Skeletal muscle cell (primary cell): ENCODE measurements around the gene PANK4.

Experiments
- DNase-seq: peaks from one replicate; pipeline ENCODE4 v3.0.0-alpha.2; 2010; ENCODE audit warnings: low read depth
- H3K4me3 ChIP-seq: 2 replicates; pipeline ENCODE4 v1.5.1; 2011; ENCODE audit warnings: low read depth, mild to moderate bottlenecking, control low read depth, low read length, moderate library complexity

PANK4 gene

GRCh38 chr1:2517966-2518365 is 8.4 kb downstream of the PANK4 start:
- DNase-seq: no peak
- H3K4me3 ChIP-seq: no peak overlapping the region

DNA sequence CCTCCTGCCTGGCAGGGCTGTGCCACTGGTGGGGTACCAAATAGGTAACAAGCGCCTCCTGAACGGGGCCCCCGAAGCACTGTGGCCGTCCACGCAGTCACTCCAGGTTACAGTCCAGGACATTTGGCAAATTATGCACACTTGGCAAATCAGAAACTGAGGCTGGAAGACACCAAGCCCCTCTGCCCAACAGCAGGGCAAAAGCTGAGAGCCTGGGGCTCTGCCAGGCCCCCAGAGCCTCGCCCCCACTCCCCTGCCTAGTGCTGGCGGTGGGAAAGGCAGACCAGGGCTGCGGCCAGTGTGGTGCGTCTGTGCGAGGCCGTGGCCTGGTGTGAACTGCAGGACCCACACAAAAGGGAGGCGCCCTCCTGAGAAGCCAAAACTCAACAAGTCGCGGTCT is 9.4 kb downstream of the PANK4 start:
- no peak for DNase-seq
- no peak overlapping the region for H3K4me3 ChIP-seq

DNA sequence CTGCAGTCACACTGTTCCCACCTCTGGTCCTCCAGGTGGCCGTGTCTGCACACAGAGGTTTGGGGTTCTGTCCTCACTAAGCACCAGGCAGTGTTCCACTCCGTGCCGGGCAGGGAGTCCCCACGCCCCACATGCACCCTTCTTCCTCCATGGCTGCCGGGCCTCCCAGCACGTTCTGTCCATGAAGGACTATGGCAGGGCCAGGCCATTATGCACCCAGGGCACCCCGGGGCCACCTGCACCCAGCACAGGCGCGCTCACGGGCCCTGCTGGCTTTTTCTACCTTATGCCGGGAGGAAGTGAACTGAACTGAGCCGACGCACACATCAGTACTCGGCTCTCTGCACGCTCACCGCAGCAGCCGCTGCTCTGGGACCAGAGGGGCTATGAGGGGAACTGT is 10.3 kb downstream of the PANK4 start:
- no peak overlapping the region for H3K4me3 ChIP-seq
- no peak for DNase-seq

GRCh38 chr1:2515763-2516080 is 10.7 kb downstream of the PANK4 start:
- DNase-seq: no peak
- no peak overlapping the region for H3K4me3 ChIP-seq

DNA sequence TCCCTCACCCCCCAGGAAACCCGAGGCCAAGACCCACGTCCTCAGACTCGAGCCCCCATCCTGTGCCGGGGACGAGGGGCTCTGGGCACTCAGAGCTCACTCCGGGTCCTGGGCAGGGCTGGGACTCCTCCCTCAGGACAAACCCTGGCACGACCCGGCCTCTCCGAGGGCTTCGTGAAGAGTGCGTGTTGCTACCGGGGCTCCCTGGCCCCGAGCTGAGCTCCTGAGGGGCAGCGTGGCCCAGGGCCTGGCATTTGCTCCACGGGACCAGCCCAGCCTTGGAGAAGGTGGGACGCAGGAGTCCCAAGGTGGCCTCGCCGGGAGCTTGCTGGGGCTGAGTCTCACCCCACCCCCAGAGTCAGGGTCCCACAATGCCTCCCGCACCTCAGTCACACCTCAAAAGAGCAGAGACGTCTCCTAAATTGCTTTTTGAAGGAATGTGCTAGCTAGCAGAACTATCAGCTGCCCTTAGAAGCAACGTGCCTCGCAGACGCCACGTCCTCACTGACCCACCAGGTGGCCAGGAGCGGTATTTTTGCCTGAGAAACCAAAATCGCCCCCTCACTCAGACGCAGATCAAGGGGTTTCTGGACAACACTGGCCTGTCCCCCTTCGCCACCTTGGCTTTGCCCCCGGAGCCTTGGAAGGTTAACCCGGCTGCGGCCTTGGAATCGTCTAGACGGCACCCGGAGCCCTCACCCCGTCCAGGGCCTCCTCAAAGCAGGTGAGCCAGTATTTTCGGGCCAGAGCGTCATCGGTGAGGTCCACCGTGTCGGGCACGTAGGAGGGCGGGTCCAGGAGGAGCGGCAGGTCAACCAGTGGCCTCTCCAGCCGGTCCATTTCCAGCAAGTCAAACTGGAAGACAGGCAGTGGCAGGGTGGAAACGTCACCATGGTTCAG is 11.3 kb downstream of the PANK4 start:
- H3K4me3 ChIP-seq: no peak overlapping the region
- DNase-seq: no peak

DNA sequence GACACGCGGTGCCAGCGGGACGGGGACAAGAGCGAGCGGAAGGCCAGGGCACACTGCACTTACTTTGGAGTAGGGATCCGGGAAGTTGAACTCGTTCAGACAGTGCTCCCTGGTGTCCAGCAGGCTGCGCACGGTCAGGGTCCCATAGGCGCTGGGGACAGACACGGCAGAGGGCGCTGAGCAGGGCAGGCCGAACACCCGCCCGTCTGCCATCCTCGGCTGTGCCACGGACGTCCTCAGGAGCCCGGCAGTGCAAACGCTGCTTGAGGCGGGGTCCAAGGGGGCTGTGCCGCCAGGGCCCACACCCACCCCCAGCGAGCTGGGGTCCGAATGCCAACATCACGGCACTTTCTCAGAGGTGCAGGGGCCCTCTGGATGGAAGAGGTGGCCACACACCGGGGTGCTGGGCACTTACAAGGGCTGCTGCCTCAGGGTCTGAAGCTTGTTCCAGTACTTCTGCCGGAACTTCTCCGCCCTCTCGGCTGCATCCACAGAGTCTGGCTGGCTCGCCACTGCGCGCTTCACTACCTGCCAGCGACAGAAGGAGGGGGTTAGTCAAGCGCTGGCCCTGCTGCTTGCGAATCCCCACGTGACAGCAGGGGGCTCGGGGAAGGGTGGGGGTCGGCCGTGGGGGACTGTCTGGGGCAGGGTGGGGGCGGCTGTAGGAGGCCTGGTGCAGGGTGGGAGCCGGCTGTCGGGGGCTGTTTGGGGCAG is 12.3 kb downstream of the PANK4 start:
- no peak for DNase-seq
- H3K4me3 ChIP-seq: no peak overlapping the region

- DNase-seq: no peak
- H3K4me3 ChIP-seq: no peak overlapping the region
Observed at GRCh38 chr1:2512862-2513421, 13.5 kb downstream of the PANK4 start.

- no peak overlapping the region for H3K4me3 ChIP-seq
- no peak for DNase-seq
Observed at GRCh38 chr1:2510366-2511155, 15.8 kb downstream of the PANK4 start.

DNA sequence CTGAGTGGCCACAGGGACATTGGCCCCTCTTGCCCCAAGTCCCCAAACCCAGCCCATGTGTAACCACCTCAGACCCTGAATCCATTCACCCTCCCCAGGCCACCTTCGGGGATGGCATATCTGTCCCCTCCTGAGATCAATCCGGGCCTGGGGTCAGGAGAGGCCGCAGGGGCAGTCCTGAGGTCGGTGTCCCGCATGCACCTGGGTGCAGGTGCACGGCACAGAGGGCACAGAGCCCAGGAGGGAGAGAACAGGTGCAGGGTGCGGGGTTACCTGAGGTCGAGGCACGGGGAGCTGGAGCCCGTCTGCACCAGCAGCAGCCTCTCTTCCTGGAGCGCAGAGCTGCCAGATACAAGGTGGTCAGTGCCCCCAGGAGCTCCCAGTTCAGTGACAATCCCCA is 16.8 kb downstream of the PANK4 start:
- no peak overlapping the region for H3K4me3 ChIP-seq
- DNase-seq: no peak

GRCh38 chr1:2508751-2509150 is 17.6 kb downstream of the PANK4 start:
- no peak overlapping the region for H3K4me3 ChIP-seq
- no peak for DNase-seq

DNA sequence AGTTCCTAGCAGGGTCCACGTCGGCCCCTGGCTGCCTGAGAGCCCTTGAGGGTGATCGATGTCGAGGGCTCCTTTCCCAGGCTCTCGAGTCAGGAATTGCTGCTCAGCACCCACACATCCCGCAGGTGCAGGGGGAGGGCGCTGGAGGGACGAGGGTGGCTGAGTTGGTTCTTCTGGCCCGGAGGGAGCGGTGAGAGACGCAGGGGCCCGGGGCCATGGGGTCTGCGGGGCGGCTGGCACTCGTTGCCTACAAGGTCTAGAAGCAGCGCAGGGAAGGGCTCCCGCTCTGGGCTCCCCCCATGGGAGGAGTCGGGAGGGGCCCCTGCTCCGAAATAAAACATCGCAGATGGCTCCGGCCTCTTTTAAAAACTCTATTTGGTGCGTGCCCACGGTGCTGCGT is 18.2 kb downstream of the PANK4 start:
- H3K4me3 ChIP-seq: no peak overlapping the region
- DNase-seq: no peak

GRCh38 chr1:2507744-2508155 is 18.6 kb downstream of the PANK4 start:
- no peak overlapping the region for H3K4me3 ChIP-seq
- no peak for DNase-seq

- no peak overlapping the region for H3K4me3 ChIP-seq
- no peak for DNase-seq
Observed at GRCh38 chr1:2506901-2507565, 19.4 kb downstream of the PANK4 start.

DNA sequence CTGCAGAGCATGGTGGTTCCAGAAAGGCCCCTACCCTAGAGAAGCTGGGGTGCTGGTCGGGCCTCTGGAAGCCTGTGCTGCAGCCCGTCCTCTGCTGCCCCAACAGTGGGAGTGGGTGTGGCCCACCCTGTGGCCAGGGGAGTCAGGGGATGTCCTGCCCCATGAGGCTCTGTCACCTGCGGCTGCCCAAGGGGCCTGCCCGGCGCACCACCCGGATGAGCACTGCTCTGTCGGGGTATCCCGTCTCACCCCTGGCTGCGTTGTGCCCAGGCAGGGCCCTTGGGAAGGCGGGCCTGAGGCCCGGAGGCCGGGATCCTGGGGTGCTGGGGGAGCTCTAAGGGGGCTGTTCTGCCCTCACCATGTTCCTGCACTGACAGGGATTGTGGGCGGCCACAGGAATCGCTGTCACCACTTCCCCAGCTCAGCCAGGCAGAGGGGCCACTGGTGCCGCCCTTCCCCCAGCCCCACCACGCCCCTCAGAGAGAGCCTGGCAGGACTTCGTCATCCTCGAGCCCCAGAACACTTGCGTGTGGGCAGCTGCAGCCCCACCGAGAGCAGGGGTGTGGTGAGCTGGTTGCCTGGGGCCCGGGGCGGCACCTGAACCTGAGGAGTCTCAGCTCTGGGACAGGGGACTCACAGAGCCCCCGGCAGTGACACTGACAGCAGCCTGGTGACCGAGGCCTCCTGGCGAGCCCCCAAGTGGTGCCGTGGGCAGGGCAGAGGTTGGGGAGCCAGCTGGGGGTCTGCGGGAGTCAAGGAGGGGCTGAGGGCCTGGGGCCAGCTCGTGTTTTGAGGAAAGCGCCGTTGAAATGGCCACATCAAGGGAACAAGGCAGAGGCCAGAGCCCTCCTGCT is 20.2 kb downstream of the PANK4 start:
- no peak overlapping the region for H3K4me3 ChIP-seq
- no peak for DNase-seq

DNA sequence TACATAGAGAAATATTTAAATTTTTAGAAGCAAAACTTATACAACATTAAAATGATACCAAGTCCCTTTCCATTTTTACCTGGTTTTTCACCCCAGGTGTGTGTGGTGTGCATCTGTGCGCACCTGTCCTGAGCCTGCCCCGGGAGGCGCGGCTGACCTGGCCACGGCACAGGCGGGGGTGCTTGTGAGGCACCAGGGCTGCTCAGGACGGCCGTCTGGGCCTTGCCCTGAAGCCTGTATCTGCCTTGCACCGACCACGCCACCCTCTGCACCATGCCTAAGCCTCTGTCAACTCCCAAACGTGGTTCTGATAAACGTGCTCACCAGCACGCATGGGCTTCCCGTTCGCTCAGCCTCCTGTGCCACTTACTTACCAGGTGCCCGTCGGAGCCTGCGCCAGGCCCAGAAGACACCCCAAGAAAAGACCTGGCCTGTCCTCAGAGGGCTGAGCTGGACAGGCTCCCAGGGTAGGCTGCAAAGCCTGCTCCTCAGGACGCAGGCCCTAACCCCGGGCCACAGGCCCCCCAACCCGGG is 20.9 kb downstream of the PANK4 start:
- no peak for DNase-seq

DNA sequence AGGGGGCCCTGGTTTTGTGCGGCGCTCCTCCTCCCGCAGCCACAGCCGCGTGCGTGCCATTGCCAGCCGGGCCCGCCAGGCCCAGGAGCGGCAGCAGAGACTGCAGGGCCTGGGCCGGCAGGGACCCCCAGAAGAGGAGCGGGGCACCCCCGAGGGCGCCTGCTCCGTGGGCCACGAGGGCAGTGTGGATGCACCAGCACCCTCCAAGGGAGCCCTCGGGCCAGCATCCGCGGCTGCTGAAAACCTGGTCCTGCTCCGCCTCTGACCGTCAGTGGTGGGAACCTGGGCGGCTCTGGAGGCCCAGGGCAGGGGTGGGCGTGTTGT is 21.5 kb downstream of the PANK4 start:
- DNase-seq: no peak
- no peak overlapping the region for H3K4me3 ChIP-seq

More for the DNA sequence above, 20.9 kb downstream of the PANK4 start:
- no peak overlapping the region for H3K4me3 ChIP-seq

- H3K4me3 ChIP-seq: no peak overlapping the region
- DNase-seq: no peak
Observed at GRCh38 chr1:2504225-2504948, 22.0 kb downstream of the PANK4 start.
